ENCODE data around the gene C6orf141.

Gene C6orf141

GRCh38 chr6:49530141-49530776 lies 20.2 kb upstream of the C6orf141 start:
- Histone ChIP-seq H3K4me3 (ENCODE audit: low read depth, low read length) (no peak overlapping the region), H3K27me3 (replicated peaks) (no peaks in the 10 kb centered on the region), H3K27ac (no peak overlapping the region), H3K36me3 (replicated peaks) (no peaks in the 10 kb centered on the region)
- TF ChIP-seq CTCF (IDR thresholded peaks at IDR 0.05; ENCODE audit: low read depth, low read length, missing control alignments): no peak
- in situ Hi-C loops (cut with HindIII; ENCODE audit: low pct_ligation_motif_present, low sequenced_read_pairs): no loop called here
- DNase-seq: no peak

- in situ Hi-C loops (cut with HindIII; ENCODE audit: low pct_ligation_motif_present, low sequenced_read_pairs): no loop called here
- peak; percentile 48 for TF ChIP-seq CTCF (IDR thresholded peaks at IDR 0.05; ENCODE audit: low read depth, low read length, missing control alignments)
- H3K27me3 ChIP-seq (replicated peaks): no peaks in the 10 kb centered on the region
- H3K27ac ChIP-seq: no peak overlapping the region
- no peak for DNase-seq
- H3K36me3 ChIP-seq (replicated peaks): no peaks in the 10 kb centered on the region
- no peak overlapping the region for H3K4me3 ChIP-seq (ENCODE audit: low read depth, low read length)
Observed at GRCh38 chr6:49531774-49532569, 18.5 kb upstream of the C6orf141 start.

- Histone ChIP-seq H3K27me3 (replicated peaks) (no peaks in the 10 kb centered on the region), H3K27ac (no peak overlapping the region), H3K36me3 (replicated peaks) (no peaks in the 10 kb centered on the region), H3K4me3 (ENCODE audit: low read depth, low read length) (no peak overlapping the region)
- in situ Hi-C loops (cut with HindIII; ENCODE audit: low pct_ligation_motif_present, low sequenced_read_pairs): no loop called here
- no peak for DNase-seq
- TF ChIP-seq CTCF (IDR thresholded peaks at IDR 0.05; ENCODE audit: low read depth, low read length, missing control alignments): no peak
Observed at GRCh38 chr6:49535795-49536194, 14.7 kb upstream of the C6orf141 start.

GRCh38 chr6:49539102-49539501 lies 11.4 kb upstream of the C6orf141 start:
- DNase-seq: no peak
- TF ChIP-seq CTCF (IDR thresholded peaks at IDR 0.05; ENCODE audit: low read depth, low read length, missing control alignments): no peak
- in situ Hi-C loops (cut with HindIII; ENCODE audit: low pct_ligation_motif_present, low sequenced_read_pairs): no loop called here

GRCh38 chr6:49540614-49541013 lies 9.9 kb upstream of the C6orf141 start:
- Histone ChIP-seq H3K36me3 (replicated peaks) (no peaks in the 10 kb centered on the region), H3K27me3 (replicated peaks) (no peaks in the 10 kb centered on the region), H3K4me3 (ENCODE audit: low read depth, low read length) (no peak overlapping the region), H3K27ac (no peak overlapping the region)
- DNase-seq: no peak
- in situ Hi-C loops (cut with HindIII; ENCODE audit: low pct_ligation_motif_present, low sequenced_read_pairs): no loop called here
- TF ChIP-seq CTCF (IDR thresholded peaks at IDR 0.05; ENCODE audit: low read depth, low read length, missing control alignments): no peak

More at GRCh38 chr6:49539102-49539501, 11.4 kb upstream of the C6orf141 start:
- Histone ChIP-seq H3K36me3 (replicated peaks) (no peaks in the 10 kb centered on the region), H3K27me3 (replicated peaks) (no peaks in the 10 kb centered on the region), H3K4me3 (ENCODE audit: low read depth, low read length) (no peak overlapping the region), H3K27ac (no peak overlapping the region)
